ENCODE measurements around the gene TOP3A.

The TOP3A gene

DNA sequence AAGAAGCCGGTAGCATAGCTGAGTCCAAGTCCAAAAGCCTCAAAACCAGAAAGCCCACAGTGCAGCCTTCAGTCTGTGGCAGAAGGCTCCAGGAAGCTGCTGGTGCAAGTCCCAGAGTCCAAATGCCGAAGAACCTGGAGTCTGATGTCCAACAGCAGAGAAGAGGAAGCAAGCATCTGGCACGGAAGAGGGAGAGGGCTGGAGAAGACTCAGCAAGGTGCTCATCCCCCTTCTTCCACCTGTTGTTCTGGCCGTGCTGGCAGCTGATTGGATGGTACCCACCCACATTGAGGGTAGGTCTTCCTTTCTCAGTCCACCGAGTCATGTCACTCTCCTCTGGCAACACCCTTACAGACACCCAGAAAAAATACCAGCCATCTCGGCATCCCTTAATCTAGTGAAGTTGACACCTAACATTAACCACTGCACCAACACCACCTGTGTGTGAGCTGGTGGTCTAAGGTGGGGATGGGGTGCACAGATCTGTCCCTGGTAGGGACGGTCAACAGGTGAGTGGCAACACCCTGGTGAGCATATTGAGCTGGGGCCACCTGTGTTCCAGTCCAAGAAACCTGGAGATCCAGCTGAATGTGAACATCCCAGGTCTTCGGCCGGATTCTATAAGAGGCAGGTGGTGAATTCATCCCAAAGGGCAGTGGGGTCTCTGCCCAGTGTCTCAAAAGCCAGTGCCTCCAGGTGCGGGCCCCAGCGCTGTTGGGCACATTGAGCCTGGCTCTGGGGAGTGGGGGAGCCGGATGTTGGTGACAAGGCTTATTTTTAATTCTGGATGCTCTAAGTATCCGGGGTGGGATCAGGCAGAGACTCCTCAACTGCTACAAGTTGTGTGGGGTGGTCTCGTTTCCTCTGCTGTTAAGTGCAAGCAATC, 44.5 kb downstream of the TOP3A start:
- DNase-seq (ENCODE audit: insufficient read length, low spot score) (no peak), FAIRE-seq (no peak)
- TF ChIP-seq, protein P1, sequence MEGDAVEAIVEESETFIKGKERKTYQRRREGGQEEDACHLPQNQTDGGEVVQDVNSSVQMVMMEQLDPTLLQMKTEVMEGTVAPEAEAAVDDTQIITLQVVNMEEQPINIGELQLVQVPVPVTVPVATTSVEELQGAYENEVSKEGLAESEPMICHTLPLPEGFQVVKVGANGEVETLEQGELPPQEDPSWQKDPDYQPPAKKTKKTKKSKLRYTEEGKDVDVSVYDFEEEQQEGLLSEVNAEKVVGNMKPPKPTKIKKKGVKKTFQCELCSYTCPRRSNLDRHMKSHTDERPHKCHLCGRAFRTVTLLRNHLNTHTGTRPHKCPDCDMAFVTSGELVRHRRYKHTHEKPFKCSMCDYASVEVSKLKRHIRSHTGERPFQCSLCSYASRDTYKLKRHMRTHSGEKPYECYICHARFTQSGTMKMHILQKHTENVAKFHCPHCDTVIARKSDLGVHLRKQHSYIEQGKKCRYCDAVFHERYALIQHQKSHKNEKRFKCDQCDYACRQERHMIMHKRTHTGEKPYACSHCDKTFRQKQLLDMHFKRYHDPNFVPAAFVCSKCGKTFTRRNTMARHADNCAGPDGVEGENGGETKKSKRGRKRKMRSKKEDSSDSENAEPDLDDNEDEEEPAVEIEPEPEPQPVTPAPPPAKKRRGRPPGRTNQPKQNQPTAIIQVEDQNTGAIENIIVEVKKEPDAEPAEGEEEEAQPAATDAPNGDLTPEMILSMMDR (IDR thresholded peaks at IDR 0.05; ENCODE audit: insufficient read depth, missing control alignments) = no peak

DNA sequence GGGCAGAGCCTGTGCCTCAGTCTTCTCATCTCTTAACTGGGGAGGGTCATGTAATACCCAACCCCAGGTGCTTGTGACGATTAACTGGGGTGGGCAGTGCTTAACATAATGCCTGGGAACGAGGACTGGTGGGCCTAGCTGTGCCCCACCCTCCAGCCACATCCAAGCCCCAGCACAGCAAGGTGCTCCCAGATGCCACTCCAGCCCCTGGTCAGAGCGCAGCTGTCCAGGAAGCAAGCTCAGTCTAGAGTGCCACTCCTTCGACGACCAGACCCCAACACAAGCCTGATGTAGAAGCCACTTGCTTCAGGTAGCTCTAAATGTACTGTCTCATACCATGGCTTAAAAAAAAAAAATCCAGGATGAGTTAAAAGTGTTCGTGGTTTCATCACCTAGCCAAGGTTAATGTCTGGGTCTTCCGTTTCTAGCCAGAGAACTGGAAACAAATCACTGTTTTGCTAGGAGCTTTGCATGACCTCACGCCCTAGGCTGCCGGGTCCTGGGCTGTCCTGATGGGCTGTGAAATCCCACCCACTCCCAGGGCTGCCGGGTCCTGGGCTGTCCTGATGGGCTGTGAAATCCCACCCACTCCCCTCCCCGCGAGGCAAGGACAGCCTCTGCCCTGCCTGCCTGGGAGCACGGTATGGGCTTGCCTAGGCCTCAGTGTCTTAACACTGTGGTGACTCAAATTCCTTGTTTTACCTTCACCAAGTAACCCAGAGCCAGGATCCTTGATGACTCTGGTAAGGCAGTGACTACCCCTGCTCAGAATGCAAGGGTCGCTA, 46.7 kb downstream of the TOP3A start:
- TF ChIP-seq, protein P1 (IDR thresholded peaks at IDR 0.05; ENCODE audit: insufficient read depth, missing control alignments) = no peak
- DNase-seq (ENCODE audit: insufficient read length, low spot score) (no peak), FAIRE-seq (no peak)

DNA sequence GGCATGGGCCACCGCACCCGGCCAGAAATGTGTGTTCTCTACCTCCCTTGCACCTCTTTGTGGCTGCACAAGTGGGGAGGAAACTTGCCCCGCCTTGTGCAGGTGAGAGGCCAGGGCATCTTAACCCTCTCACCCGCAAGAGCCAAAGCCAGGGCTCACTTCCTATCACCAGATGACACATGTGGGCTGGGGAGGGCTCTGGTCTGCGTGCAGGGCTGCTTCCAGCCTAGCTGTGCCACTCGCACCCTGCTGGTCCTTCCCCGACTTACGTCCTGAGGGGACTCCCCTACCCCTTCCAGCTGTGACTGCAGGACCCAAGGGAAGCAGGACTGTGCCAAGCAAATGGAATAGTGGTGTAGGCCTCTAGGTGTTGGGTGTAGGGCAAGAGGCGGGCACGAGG, 47.4 kb downstream of the TOP3A start:
- no peak for FAIRE-seq
- TF ChIP-seq, protein P1 (IDR thresholded peaks at IDR 0.05; ENCODE audit: insufficient read depth, missing control alignments) = no peak
- no peak for DNase-seq (ENCODE audit: insufficient read length, low spot score)

DNA sequence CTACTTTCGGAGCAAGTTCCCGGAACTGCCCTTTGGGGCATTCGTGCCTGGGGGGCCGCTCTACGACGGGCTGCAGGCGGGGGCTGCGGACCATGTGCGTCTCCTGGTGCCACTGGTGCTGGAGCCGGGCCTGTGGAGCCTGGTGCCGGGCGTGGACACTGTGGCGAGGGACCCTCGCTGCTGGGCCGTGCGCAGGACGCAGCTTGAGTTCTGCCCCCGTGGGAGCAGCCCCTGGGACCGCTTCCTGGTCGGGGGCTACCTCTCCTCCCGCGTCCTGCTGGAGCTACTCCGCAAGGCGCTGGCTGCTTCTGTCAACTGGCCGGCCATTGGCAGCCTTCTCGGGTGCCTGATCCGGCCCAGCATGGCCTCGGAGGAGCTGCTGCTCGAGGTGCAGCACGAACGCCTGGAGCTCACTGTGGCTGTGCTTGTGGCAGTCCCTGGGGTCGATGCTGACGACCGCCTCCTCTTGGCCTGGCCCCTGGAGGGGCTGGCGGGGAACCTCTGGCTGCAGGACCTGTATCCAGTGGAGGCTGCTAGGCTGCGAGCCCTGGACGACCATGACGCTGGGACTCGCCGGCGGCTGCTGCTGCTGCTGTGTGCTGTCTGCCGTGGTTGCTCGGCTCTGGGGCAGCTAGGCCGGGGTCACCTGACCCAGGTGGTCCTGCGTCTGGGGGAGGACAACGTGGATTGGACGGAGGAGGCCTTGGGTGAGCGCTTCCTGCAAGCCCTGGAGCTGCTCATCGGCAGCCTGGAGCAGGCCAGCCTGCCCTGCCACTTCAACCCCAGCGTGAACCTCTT, 50.7 kb downstream of the TOP3A start:
- TF ChIP-seq, protein P1 (IDR thresholded peaks at IDR 0.05; ENCODE audit: insufficient read depth, missing control alignments) = no peak
- no peak for FAIRE-seq
- no peak for DNase-seq (ENCODE audit: insufficient read length, low spot score)

DNA sequence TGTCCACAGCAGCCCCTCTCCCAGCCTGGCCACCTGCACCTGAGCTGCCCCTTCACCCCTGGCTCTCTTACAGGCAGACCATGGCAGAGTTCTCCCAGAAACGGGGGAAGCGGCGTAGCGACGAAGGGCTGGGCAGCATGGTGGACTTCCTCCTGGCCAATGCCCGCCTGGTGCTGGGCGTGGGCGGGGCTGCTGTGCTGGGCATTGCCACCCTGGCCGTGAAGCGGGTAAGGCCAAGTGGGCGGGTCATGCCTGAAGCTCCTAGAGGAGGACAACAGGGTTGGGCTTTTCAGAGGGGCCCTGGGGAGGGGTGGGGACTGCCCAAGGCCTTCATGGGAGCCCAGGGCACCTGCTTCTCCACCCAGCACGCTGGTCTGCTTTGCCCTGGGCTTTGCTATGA, 52.2 kb downstream of the TOP3A start:
- TF ChIP-seq, protein P1 (IDR thresholded peaks at IDR 0.05; ENCODE audit: insufficient read depth, missing control alignments) = no peak
- DNase-seq (ENCODE audit: insufficient read length, low spot score) = no peak
- FAIRE-seq = no peak

DNA sequence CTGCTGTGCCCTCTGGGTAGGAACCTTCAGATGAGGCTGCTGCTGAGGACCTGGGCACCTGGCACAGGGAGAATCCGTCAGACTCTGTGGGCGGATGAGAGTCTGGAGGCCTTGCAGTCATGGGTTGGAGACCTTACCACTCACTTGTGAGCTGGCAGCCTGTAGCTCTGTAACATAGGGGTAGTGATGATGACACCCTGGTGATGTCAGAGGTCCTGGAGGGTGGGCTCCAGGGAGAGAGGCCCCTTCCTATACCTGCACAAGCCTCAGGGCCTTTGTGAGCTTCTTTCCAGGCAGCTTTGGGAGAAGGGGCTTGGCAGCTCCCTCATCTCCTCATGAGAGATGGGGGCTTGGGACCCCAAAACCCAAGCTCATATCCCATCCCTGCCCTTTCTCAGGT, 52.7 kb downstream of the TOP3A start:
- DNase-seq (ENCODE audit: insufficient read length, low spot score) = no peak
- FAIRE-seq = no peak
- TF ChIP-seq, protein P1 (IDR thresholded peaks at IDR 0.05; ENCODE audit: insufficient read depth, missing control alignments) = no peak
